Liver (tissue), 9 donors: ENCODE results near the gene ZNF699. TPM values are rescaled to one million over a fixed set of nuclear protein-coding genes. Genes with fewer than 3 reads are reported as not detected.

Source experiments
- DNase-seq: peaks from one replicate; pipeline ENCODE4 v3.0.0-alpha.2; 2017; ENCODE audit warnings: low spot score
- H3K27ac ChIP-seq, 2 donors: one replicate each; pipeline ENCODE4 v1.7.0; 2013; ENCODE audit warnings: inconsistent platforms in 2 of 2, low read length in 2 of 2, control low read depth in 1 of 2, low read depth in 1 of 2, mild to moderate bottlenecking in 1 of 2
- H3K27me3 ChIP-seq, 4 donors: one replicate each; pipeline versions ENCODE4 v1.6.1 to v1.7.0; 2013; ENCODE audit warnings: low read length in 3 of 4, inconsistent platforms in 1 of 4, mild to moderate bottlenecking in 1 of 4, moderate library complexity in 1 of 4; ENCODE audit not compliant: control insufficient read depth in 4 of 4, insufficient read depth in 4 of 4
- H3K36me3 ChIP-seq, 4 donors: one replicate each; pipeline versions ENCODE4 v1.6.1 to v1.7.0; 2013; ENCODE audit warnings: low read length in 3 of 4, mild to moderate bottlenecking in 3 of 4, low read depth in 1 of 4, moderate library complexity in 1 of 4; ENCODE audit not compliant: control insufficient read depth in 4 of 4, insufficient read depth in 3 of 4
- H3K4me1 ChIP-seq, 4 donors: one replicate each; pipeline versions ENCODE4 v1.6.1 to v1.7.0; 2013; ENCODE audit warnings: low read length in 3 of 4, mild to moderate bottlenecking in 3 of 4, moderate library complexity in 1 of 4; ENCODE audit not compliant: control insufficient read depth in 4 of 4, insufficient read depth in 4 of 4
- H3K4me3 ChIP-seq, 3 donors: one replicate each; pipeline versions ENCODE4 v1.6.1 to v1.7.0; 2013; ENCODE audit warnings: low read length in 3 of 3, control low read depth in 1 of 3, low read depth in 1 of 3, mild to moderate bottlenecking in 1 of 3
- H3K9ac ChIP-seq, 2 donors: one replicate each; pipeline ENCODE4 v1.7.0; 2013; ENCODE audit warnings: low read length in 2 of 2, mild to moderate bottlenecking in 2 of 2, moderate library complexity in 2 of 2, control low read depth in 1 of 2, low read depth in 1 of 2
- H3K9me3 ChIP-seq, 4 donors: one replicate each; pipeline versions ENCODE4 v1.6.1 to v1.7.0; 2013; ENCODE audit warnings: low read length in 3 of 4; ENCODE audit not compliant: control insufficient read depth in 4 of 4
- ATF3 ChIP-seq: IDR thresholded peaks from 2 replicates; pipeline ENCODE4 v1.6.1; 2016; ENCODE audit warnings: antibody characterized with exemption
- CTCF ChIP-seq: fragments of 150-350 bp; IDR thresholded peaks from 2 replicates; pipeline ENCODE4 v1.5.1; 2017; ENCODE audit warnings: improper control_type of control experiment, low read depth, low read length; ENCODE audit not compliant: missing input control
- EGR1 ChIP-seq, 2 donors: IDR thresholded peaks; 2 replicates each; pipeline ENCODE4 v1.6.1; 2016 to 2018; ENCODE audit warnings: antibody characterized with exemption in 2 of 2, low read depth in 2 of 2
- FOXA1 ChIP-seq: IDR thresholded peaks from 2 replicates; pipeline ENCODE4 v1.6.1; 2016; ENCODE audit warnings: antibody characterized with exemption
- FOXA2 ChIP-seq: IDR thresholded peaks from 2 replicates; pipeline ENCODE4 v1.6.1; 2016; ENCODE audit warnings: antibody characterized with exemption
- GABPA ChIP-seq, 2 donors: IDR thresholded peaks in 1 of 2; conservative IDR thresholded peaks in 1 of 2; 2 replicates each; pipeline ENCODE4 v1.6.1; 2016; ENCODE audit warnings: antibody characterized with exemption in 2 of 2, mild to moderate bottlenecking in 1 of 2, moderate library complexity in 1 of 2
- HNF4A ChIP-seq, 2 donors: conservative IDR thresholded peaks; 2 replicates each; pipeline ENCODE4 v1.6.1; 2016; ENCODE audit warnings: antibody characterized with exemption in 2 of 2, mild to moderate bottlenecking in 2 of 2
- HNF4G ChIP-seq: IDR thresholded peaks from 2 replicates; pipeline ENCODE4 v1.6.1; 2016; ENCODE audit warnings: antibody characterized with exemption
- JUND ChIP-seq, 2 donors: IDR thresholded peaks; 2 replicates each; pipeline ENCODE4 v1.6.1; 2016; ENCODE audit warnings: antibody characterized with exemption in 2 of 2
- MAX ChIP-seq: IDR thresholded peaks from 2 replicates; pipeline ENCODE4 v1.6.1; 2016; ENCODE audit warnings: antibody characterized with exemption
- NR2F2 ChIP-seq: IDR thresholded peaks from 2 replicates; pipeline ENCODE4 v1.6.1; 2016; ENCODE audit warnings: antibody characterized with exemption
- RAD21 ChIP-seq, 2 donors: IDR thresholded peaks; 2 replicates each; pipeline ENCODE4 v1.6.1; 2016; ENCODE audit warnings: antibody characterized with exemption in 2 of 2, mild to moderate bottlenecking in 2 of 2
- REST ChIP-seq: IDR thresholded peaks from 2 replicates; pipeline ENCODE4 v1.6.1; 2016; ENCODE audit warnings: antibody characterized with exemption, mild to moderate bottlenecking
- RXRA ChIP-seq, 2 donors: IDR thresholded peaks; 2 replicates each; pipeline ENCODE4 v1.6.1; 2017 to 2018; ENCODE audit warnings: antibody characterized with exemption in 2 of 2, mild to moderate bottlenecking in 1 of 2
- SP1 ChIP-seq: IDR thresholded peaks from 2 replicates; pipeline ENCODE4 v1.6.1; 2018; ENCODE audit warnings: antibody characterized with exemption, mild to moderate bottlenecking
- TAF1 ChIP-seq: conservative IDR thresholded peaks from 2 replicates; pipeline ENCODE4 v1.6.1; 2016; ENCODE audit warnings: antibody characterized with exemption, mild to moderate bottlenecking
- YY1 ChIP-seq: IDR thresholded peaks from 2 replicates; pipeline ENCODE4 v1.6.1; 2016; ENCODE audit warnings: antibody characterized with exemption, mild to moderate bottlenecking
- WGBS: extraction: QIAGEN DNeasy Blood & Tissue Kit; methylation state at CpG from one replicate; pipeline ENCODE4 v1.1.7; 2013; 5-methylcytosine and 5-hydroxymethylcytosine counted together
- polyA plus RNA-seq, 2 donors: library from polyadenylated mRNA; stranded (reverse) in 1 of 2; unstranded in 1 of 2; fragments of 200-250 nt in 1 of 2; fragments of >200 nt in 1 of 2; fragmentation: Nextera tagmentation in 1 of 2; extraction: Ambion mirVana in 1 of 2; gene quantifications; one replicate each; pipeline versions ENCODE4 v1.2.1 to v1.2.3, GENCODE V29; 2013 to 2015
- total RNA-seq, 2 donors: library from RNA; depleted of rRNA; stranded (reverse); fragments of >200 nt; gene quantifications; one replicate each; pipeline ENCODE4 v1.2.3, GENCODE V29; 2014
- TF ChIP-seq, protein P1 (sequence below): IDR thresholded peaks from 2 replicates; pipeline ENCODE4 v1.6.1; 2016; ENCODE audit warnings: antibody characterized with exemption
- donor health status: healthy.
- donor health status: healthy.
- donor health status: healthy.
- donor health status: healthy.
- donor health status: healthy.

ZNF699 gene
- total and polyA plus RNA-seq, 4 donors: 0.91 to 3.0 (median 1.8) TPM

DNA sequence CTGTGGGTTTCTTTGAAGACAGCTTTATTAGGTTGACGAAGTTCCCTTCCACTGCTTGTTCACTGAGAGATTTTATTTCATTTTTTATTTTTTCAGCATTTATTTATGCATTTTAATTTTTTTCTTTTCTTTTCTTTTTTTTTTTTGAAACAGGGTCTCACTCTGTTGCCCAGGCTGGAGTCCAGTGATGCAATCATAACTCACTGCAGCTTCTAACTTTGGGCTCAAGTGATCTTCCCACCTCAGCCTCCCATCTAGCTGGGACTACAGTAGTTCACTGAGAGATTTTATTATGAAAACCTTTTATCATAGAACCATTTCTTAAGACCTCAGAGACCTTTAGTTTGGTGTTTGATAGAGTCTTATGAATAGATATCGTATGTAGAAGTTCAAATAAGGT lies 42.9 kb upstream of the ZNF699 start:
- no peak for TF ChIP-seq TAF1
- Histone ChIP-seq H3K4me3 (no peak overlapping the region), H3K36me3 (peaks cover 2 to 11% (median 10%) of the 10 kb centered on the region in 4 donors), H3K27me3 (no peaks in the 10 kb centered on the region), H3K27ac (no peak overlapping the region), H3K9ac (no peak overlapping the region), H3K9me3 (peaks cover 45 to 83% (median 51%) of the 10 kb centered on the region in 4 donors), H3K4me1 (no peaks in the 10 kb centered on the region)
- WGBS: 96% methylated on average over 2 of the region's 2 CpGs
- no peak for DNase-seq

DNA sequence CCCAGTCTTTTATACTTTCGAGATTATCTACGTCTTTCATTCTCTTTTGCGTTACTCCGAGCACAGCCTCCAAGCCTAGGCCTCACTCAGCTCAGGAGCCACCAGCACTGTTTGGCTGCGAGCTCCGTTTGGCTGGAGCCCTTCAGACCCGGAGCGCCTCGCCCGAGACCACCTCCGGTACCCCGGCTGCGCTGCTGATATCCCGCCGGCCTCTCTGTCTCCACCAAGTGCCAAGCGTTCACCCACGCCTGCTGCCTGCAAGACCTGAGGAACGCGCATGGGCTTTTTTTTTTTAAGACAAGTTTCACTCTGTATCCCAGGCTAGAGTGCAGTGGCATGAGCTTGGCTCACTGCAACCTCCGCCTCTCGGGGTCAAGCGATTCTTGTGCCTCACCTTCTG lies 39.0 kb upstream of the ZNF699 start:
- DNase-seq: no peak
- no peak for TF ChIP-seq FOXA1
- TF ChIP-seq RAD21 (IDR thresholded peaks at IDR 0.05): no peak
- no peak for TF ChIP-seq MAX
- TF ChIP-seq NR2F2: no peak
- TF ChIP-seq GABPA (IDR thresholded peaks at IDR 0.05 in 1 of 2, conservative IDR thresholded peaks at IDR 0.05 in 1 of 2): no peak
- TF ChIP-seq ATF3: no peak
- no peak for TF ChIP-seq REST
- TF ChIP-seq SP1: no peak
- TF ChIP-seq HNF4G: no peak
- no peak for TF ChIP-seq RXRA (IDR thresholded peaks at IDR 0.05)
- no peak for TF ChIP-seq FOXA2
- TF ChIP-seq TAF1: no peak
- no peak for TF ChIP-seq HNF4A (conservative IDR thresholded peaks at IDR 0.05)
- no peak for TF ChIP-seq JUND (IDR thresholded peaks at IDR 0.05)
- no peak for TF ChIP-seq YY1
- TF ChIP-seq CTCF: no peak
- TF ChIP-seq, protein P1, sequence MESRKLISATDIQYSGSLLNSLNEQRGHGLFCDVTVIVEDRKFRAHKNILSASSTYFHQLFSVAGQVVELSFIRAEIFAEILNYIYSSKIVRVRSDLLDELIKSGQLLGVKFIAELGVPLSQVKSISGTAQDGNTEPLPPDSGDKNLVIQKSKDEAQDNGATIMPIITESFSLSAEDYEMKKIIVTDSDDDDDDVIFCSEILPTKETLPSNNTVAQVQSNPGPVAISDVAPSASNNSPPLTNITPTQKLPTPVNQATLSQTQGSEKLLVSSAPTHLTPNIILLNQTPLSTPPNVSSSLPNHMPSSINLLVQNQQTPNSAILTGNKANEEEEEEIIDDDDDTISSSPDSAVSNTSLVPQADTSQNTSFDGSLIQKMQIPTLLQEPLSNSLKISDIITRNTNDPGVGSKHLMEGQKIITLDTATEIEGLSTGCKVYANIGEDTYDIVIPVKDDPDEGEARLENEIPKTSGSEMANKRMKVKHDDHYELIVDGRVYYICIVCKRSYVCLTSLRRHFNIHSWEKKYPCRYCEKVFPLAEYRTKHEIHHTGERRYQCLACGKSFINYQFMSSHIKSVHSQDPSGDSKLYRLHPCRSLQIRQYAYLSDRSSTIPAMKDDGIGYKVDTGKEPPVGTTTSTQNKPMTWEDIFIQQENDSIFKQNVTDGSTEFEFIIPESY: no peak
- no peak for TF ChIP-seq EGR1 (IDR thresholded peaks at IDR 0.05; ENCODE audit: low read depth in 2 of 2)
- Histone ChIP-seq H3K27me3 (no peaks in the 10 kb centered on the region), H3K4me1 (no peaks in the 10 kb centered on the region), H3K4me3 (peak overlapping the region in 2 of 3 donors; percentile 45 to 54), H3K36me3 (peaks cover 2 to 21% (median 12%) of the 10 kb centered on the region in 4 donors), H3K27ac (no peak overlapping the region), H3K9ac (no peak overlapping the region), H3K9me3 (peaks cover 30 to 85% (median 53%) of the 10 kb centered on the region in 4 donors)
- WGBS: 97% methylated on average over 22 of the region's 22 CpGs
